Epithelial cell of proximal tubule (primary cell): ENCODE measurements around the gene KCNH8. TPM values are rescaled to one million over a fixed set of nuclear protein-coding genes. Genes with fewer than 3 reads are reported as not detected.

Experiments
- DNase-seq: peaks from one replicate; pipeline ENCODE4 v3.0.0-alpha.2; 2011; ENCODE audit warnings: low read depth
- H3K4me3 ChIP-seq: 2 replicates; pipeline ENCODE4 v1.5.1; 2011; ENCODE audit warnings: low read depth, mild to moderate bottlenecking, low read length
- total RNA-seq: library from RNA; depleted of rRNA; stranded (reverse); fragments of >200 nt; gene quantifications from 2 replicates; pipeline ENCODE4 v1.2.3, GENCODE V29; 2015
- TF ChIP-seq, protein P1 (sequence below): conservative IDR thresholded peaks from 2 replicates; pipeline ENCODE4 v1.5.1; 2012; ENCODE audit warnings: low read depth, mild to moderate bottlenecking, low read length

KCNH8 gene
- total RNA-seq, 1 donor from 2014 or later: 0.40 TPM

GRCh38 chr3:19456738-19457137, 308.4 kb downstream of the KCNH8 start:
- DNase-seq: no peak
- no peak overlapping the region for H3K4me3 ChIP-seq
- TF ChIP-seq, protein P1, sequence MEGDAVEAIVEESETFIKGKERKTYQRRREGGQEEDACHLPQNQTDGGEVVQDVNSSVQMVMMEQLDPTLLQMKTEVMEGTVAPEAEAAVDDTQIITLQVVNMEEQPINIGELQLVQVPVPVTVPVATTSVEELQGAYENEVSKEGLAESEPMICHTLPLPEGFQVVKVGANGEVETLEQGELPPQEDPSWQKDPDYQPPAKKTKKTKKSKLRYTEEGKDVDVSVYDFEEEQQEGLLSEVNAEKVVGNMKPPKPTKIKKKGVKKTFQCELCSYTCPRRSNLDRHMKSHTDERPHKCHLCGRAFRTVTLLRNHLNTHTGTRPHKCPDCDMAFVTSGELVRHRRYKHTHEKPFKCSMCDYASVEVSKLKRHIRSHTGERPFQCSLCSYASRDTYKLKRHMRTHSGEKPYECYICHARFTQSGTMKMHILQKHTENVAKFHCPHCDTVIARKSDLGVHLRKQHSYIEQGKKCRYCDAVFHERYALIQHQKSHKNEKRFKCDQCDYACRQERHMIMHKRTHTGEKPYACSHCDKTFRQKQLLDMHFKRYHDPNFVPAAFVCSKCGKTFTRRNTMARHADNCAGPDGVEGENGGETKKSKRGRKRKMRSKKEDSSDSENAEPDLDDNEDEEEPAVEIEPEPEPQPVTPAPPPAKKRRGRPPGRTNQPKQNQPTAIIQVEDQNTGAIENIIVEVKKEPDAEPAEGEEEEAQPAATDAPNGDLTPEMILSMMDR: no peak

DNA sequence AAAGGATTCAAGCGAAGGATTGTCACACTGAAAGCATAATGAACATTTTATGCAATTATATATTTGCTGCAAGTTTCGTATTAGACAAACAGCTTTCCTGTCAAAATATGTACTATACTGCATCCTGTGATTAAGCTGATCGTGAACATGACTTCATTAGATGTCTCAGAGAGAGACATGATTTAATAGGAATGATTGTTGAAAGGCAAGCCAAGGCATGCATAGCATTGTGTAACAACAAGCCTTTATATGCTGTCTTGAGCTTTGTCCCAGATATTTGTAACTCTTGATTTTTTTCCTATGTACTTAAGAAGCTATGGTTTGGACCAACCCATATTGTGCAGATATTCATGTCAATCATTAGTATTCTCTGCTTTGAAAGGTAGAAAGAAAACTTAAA, 309.1 kb downstream of the KCNH8 start:
- no peak overlapping the region for H3K4me3 ChIP-seq
- TF ChIP-seq, protein P1: no peak
- no peak for DNase-seq

GRCh38 chr3:19467761-19468160, 319.5 kb downstream of the KCNH8 start:
- TF ChIP-seq, protein P1: no peak
- no peak for DNase-seq
- no peak overlapping the region for H3K4me3 ChIP-seq

DNA sequence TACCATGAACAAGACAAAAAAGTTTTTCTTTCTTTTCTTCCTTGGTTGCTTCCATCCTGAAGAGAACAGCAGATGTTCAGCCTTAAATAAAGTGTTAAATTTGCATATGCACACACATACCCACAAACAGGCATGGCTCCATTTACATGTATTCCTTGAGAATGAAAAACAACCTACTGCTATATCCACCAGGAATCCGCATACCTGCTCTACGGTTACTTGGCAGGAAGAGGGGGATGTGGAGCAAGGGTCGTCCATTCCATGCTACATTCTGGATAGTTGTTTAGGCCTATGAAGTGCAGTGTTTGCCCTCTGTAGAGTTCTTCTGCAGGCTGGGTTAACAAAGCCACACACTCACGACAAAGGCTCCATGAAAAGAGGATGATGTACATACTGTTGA, 322.8 kb downstream of the KCNH8 start:
- no peak overlapping the region for H3K4me3 ChIP-seq
- TF ChIP-seq, protein P1: no peak
- DNase-seq: no peak

DNA sequence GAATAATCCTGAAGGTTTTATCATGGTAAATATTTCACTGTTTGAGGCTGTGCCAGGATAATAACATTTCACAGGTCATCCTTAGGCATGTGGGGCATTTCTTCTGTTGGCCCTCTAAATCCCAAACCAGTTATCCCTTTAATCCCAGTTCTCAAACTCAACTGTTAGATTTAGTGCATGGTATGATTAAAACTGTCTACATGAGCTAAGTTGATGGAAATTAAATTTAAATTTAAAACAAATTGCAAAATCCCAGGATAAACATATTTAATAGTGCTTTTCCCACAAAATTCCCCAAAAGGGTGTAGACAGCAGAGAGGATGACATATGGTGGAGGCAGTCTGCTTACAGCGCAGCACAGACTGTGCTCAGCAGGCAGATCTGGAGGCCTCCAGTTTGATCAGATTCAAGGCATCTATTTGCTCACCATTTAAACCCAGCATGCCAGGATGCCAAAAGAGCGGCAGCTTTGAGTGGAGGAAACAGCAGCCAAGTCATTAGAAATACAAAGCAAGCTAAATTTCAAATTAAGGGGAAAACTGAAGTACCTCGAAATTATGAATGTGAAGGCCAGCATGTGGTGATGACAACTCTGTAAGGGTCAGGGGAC, 325.8 kb downstream of the KCNH8 start:
- no peak for DNase-seq
- no peak overlapping the region for H3K4me3 ChIP-seq
- TF ChIP-seq, protein P1: no peak

DNA sequence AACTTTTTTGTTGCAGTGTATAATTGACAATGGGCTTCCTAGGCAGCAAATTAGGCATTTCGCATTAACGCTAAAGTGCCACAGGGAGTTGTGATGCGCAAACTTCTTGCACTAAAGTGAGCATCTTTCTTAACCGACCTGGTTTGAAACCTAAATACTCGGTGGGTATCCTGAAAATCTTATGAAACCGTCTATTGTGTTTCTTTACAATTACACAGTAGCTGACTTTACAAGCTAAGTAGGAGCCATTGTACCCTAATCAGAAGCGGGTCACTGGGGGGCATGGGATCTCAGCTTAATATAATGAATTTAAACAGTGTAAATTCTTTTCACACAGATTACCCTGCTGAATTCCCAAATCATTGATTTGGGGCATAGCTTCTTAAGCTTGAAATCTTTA, 328.0 kb downstream of the KCNH8 start:
- DNase-seq: no peak
- TF ChIP-seq, protein P1: no peak
- H3K4me3 ChIP-seq: no peak overlapping the region

DNA sequence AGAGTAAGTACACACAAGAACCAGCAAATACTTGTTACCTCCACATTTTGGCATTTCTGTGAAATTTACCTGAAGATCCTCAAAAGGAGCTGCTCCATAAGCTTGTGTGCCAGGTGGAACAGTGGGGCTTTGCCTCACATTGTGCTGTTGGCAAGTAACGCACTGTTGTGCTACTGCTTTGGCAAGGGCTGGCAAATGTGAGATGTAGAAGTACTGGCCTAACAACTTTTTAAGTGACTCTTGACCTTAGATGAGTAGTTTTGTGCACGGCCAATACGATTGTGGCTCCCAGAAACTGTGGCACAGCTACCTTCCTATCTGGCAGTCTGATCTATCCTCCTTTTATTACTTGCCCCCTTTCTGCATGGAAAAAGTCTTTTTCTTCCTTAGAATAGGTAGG, 337.0 kb downstream of the KCNH8 start:
- TF ChIP-seq, protein P1: no peak
- no peak for DNase-seq
- H3K4me3 ChIP-seq: no peak overlapping the region
